T-cell (primary cell): ENCODE measurements around the gene COQ4. TPM values are rescaled to one million over a fixed set of nuclear protein-coding genes. Genes with fewer than 3 reads are reported as not detected.

Source experiments
- ATAC-seq, 4 experiments: fragments of 200-7000 bp in 3 of 4; fragments of 150-1000 bp in 1 of 4; cut with Tn5 transposase; replicated peaks in 1 of 4; 1 replicate in 3 of 4; 2 replicates in 1 of 4; pipeline ENCODE4 v1.10.0; 2021; ENCODE audit warnings: moderate library complexity in 3 of 4, mild to moderate bottlenecking in 2 of 4, moderate number of reproducible peaks in 1 of 4
- CTCF ChIA-PET, 2 donors: fragments of 300-600 bp; sonication (Branson Sonifier 250); formaldehyde crosslinking; loops; one replicate each; lab custom pipeline; 2022; ENCODE audit warnings: antibody characterized with exemption in 2 of 2; lab: Charles Lee
- POLR2A ChIA-PET, 2 donors: fragments of 300-600 bp; sonication (Branson Sonifier 250); formaldehyde crosslinking; loops; one replicate each; lab custom pipeline; 2022; ENCODE audit warnings: antibody characterized with exemption in 2 of 2; lab: Charles Lee
- DNase-seq, 35 experiments: peaks; one replicate each; pipeline versions ENCODE4 v3.0.0 to v3.0.0-alpha.2; 2013 to 2023
- H3K27ac ChIP-seq: one replicate; pipeline ENCODE4 v1.5.1; 2013; ENCODE audit warnings: low read length
- H3K27me3 ChIP-seq, 2 experiments: replicated peaks in 1 of 2; 1 replicate in 1 of 2; 2 replicates in 1 of 2; pipeline versions ENCODE4 v1.6.1 to v1.7.0; 2013; ENCODE audit warnings: low read length in 1 of 2, mixed read lengths in 1 of 2; ENCODE audit not compliant: control insufficient read depth in 2 of 2, insufficient read depth in 2 of 2; ENCODE audit errors: extremely low read depth in 1 of 2
- H3K36me3 ChIP-seq, 2 donors: 1 replicate in 1 of 2; 2 replicates in 1 of 2; pipeline versions ENCODE4 v1.6.1 to v1.7.0; 2013; ENCODE audit warnings: low read length in 1 of 2; ENCODE audit not compliant: control insufficient read depth in 2 of 2, insufficient read depth in 1 of 2; ENCODE audit errors: extremely low read depth in 1 of 2
- H3K4me1 ChIP-seq, 2 experiments: 1 replicate in 1 of 2; 2 replicates in 1 of 2; pipeline versions ENCODE4 v1.6.1 to v1.7.0; 2013; ENCODE audit warnings: low read length in 2 of 2, mixed read lengths in 1 of 2; ENCODE audit not compliant: insufficient read depth in 2 of 2, control insufficient read depth in 1 of 2; ENCODE audit errors: extremely low read depth in 1 of 2
- H3K4me3 ChIP-seq, 2 donors: 1 replicate in 1 of 2; 2 replicates in 1 of 2; pipeline versions ENCODE4 v1.5.1 to v1.7.0; 2013; ENCODE audit warnings: mild to moderate bottlenecking in 2 of 2, low read length in 1 of 2, moderate library complexity in 1 of 2; ENCODE audit not compliant: control insufficient read depth in 1 of 2; ENCODE audit errors: extremely low read depth in 1 of 2
- H3K9me3 ChIP-seq: 2 replicates; pipeline ENCODE4 v1.7.0; 2013
- H3K27ac Mint-ChIP-seq, 2 donors: one replicate each; pipeline ENCODE4 v1.8.0; 2020 to 2021; ENCODE audit warnings: mild to moderate bottlenecking in 2 of 2, mixed read lengths in 2 of 2
- H3K27me3 Mint-ChIP-seq, 2 donors: one replicate each; pipeline ENCODE4 v1.8.0; 2021 to 2022; ENCODE audit warnings: mixed read lengths in 2 of 2
- H3K36me3 Mint-ChIP-seq: one replicate; pipeline ENCODE4 v1.8.0; 2021; ENCODE audit warnings: mixed read lengths
- H3K4me1 Mint-ChIP-seq, 3 donors: one replicate each; pipeline ENCODE4 v1.8.0; 2020 to 2022; ENCODE audit warnings: mixed read lengths in 3 of 3, mild to moderate bottlenecking in 1 of 3
- H3K4me3 Mint-ChIP-seq, 3 donors: one replicate each; pipeline ENCODE4 v1.8.0; 2020 to 2022; ENCODE audit warnings: mild to moderate bottlenecking in 3 of 3, mixed read lengths in 3 of 3, moderate library complexity in 3 of 3
- H3K9me3 Mint-ChIP-seq, 3 donors: one replicate each; pipeline ENCODE4 v1.8.0; 2020 to 2022; ENCODE audit warnings: mixed read lengths in 3 of 3
- WGBS: methylation state at CpG from one replicate; pipeline ENCODE4 v1.1.5; 2013; ENCODE audit warnings: missing lambda C conversion rate; ENCODE audit not compliant: insufficient coverage; 5-methylcytosine and 5-hydroxymethylcytosine counted together
- total RNA-seq, 35 experiments: library from RNA in 6 of 35; stranded (reverse) in 6 of 35; fragments of 120-200 nt in 1 of 35; gene quantifications; one replicate each; pipeline versions ENCODE4 v1.2.1 to v1.2.4 and lab custom pipeline; 2013 to 2026

Gene COQ4
- total RNA-seq, 5 donors from 2014 or later (not counting 1 experiment from before 2014, with no cell fraction given), result 32.2 to 60.0 (median 54.5) TPM

GRCh38 chr9:128372784-128373183, 50.1 kb downstream of the COQ4 start:
- WGBS, result no CpG with 5 or more reads among the region's 1 CpG
- H3K4me3 Mint-ChIP-seq, result peak overlapping the region; percentile 87 to 95 (median 95)
- H3K4me1 Mint-ChIP-seq, result peaks cover 38 to 42% (median 38%) of the 10 kb centered on the region in 3 donors
- H3K27me3 ChIP-seq, result no peaks in the 10 kb centered on the region
- no peak overlapping the region for H3K27ac ChIP-seq
- H3K36me3 Mint-ChIP-seq, result peaks cover 11% of the 10 kb centered on the region
- ChIA-PET POLR2A (interaction anchor here in 1 of 2 donors (0.6 kb wide), 1 partner anchor 92 kb away, joined by 3 read pairs; no protein-coding TSS in a partner anchor), CTCF (no interaction called here)
- no peaks in the 10 kb centered on the region for H3K27me3 Mint-ChIP-seq
- peak overlapping the region in 1 of 2 donors; percentile 50 for H3K27ac Mint-ChIP-seq
- H3K9me3 Mint-ChIP-seq, result no peaks in the 10 kb centered on the region
- peaks cover 6 to 29% of the 10 kb centered on the region in 2 experiments for H3K4me1 ChIP-seq
- H3K9me3 ChIP-seq, result no peaks in the 10 kb centered on the region
- DNase-seq (no peak), ATAC-seq (no peak)
- peaks cover 7 to 20% of the 10 kb centered on the region in 2 donors for H3K36me3 ChIP-seq
- H3K4me3 ChIP-seq, result no peak overlapping the region

- H3K27ac Mint-ChIP-seq, result no peak overlapping the region
- DNase-seq, result no peak
- Histone ChIP-seq H3K36me3 (peaks cover 7 to 35% of the 10 kb centered on the region in 2 donors), H3K4me1 (peaks cover 6 to 29% of the 10 kb centered on the region in 2 experiments), H3K27me3 (no peaks in the 10 kb centered on the region), H3K9me3 (no peaks in the 10 kb centered on the region), H3K27ac (no peak overlapping the region), H3K4me3 (no peak overlapping the region)
- ATAC-seq, result no peak
- H3K36me3 Mint-ChIP-seq, result peaks cover 20% of the 10 kb centered on the region
- no peak overlapping the region for H3K4me3 Mint-ChIP-seq
- POLR2A ChIA-PET, result no interaction called here
- WGBS, result 95% methylated on average over 4 of the region's 9 CpGs
- CTCF ChIA-PET, result no interaction called here
- no peaks in the 10 kb centered on the region for H3K27me3 Mint-ChIP-seq
- peaks cover 38 to 42% (median 38%) of the 10 kb centered on the region in 3 donors for H3K4me1 Mint-ChIP-seq
- no peaks in the 10 kb centered on the region for H3K9me3 Mint-ChIP-seq
These were observed 51.6 kb downstream of the COQ4 start for GRCh38 chr9:128374221-128374675.

GRCh38 chr9:128375865-128376264, 53.2 kb downstream of the COQ4 start:
- Histone ChIP-seq H3K9me3 (no peaks in the 10 kb centered on the region), H3K36me3 (peaks cover 12 to 39% of the 10 kb centered on the region in 2 donors), H3K27ac (no peak overlapping the region), H3K4me3 (no peak overlapping the region), H3K27me3 (no peaks in the 10 kb centered on the region), H3K4me1 (peaks cover 6 to 22% of the 10 kb centered on the region in 2 experiments)
- Mint-ChIP-seq H3K4me1 (peaks cover 30 to 33% (median 30%) of the 10 kb centered on the region in 3 donors), H3K27me3 (no peaks in the 10 kb centered on the region), H3K36me3 (peaks cover 26% of the 10 kb centered on the region), H3K4me3 (no peak overlapping the region), H3K27ac (no peak overlapping the region), H3K9me3 (no peaks in the 10 kb centered on the region)
- ChIA-PET CTCF (no interaction called here), POLR2A (no interaction called here)
- WGBS, result 70% methylated on average over 2 of the region's 5 CpGs
- ATAC-seq (no peak), DNase-seq (no peak)

- 90% methylated on average over 3 of the region's 6 CpGs for whole genome bisulfite sequencing
- Histone ChIP-seq H3K36me3 (peaks cover 17 to 72% of the 10 kb centered on the region in 2 donors), H3K4me3 (no peak overlapping the region), H3K9me3 (no peaks in the 10 kb centered on the region), H3K4me1 (peaks cover 0 to 2% of the 10 kb centered on the region in 2 experiments), H3K27ac (no peak overlapping the region), H3K27me3 (no peaks in the 10 kb centered on the region)
- ATAC-seq, result no peak
- H3K4me3 Mint-ChIP-seq, result no peak overlapping the region
- ChIA-PET POLR2A (no interaction called here), CTCF (no interaction called here)
- H3K27me3 Mint-ChIP-seq, result no peaks in the 10 kb centered on the region
- no peaks in the 10 kb centered on the region for H3K4me1 Mint-ChIP-seq
- H3K36me3 Mint-ChIP-seq, result peaks cover 43% of the 10 kb centered on the region
- H3K27ac Mint-ChIP-seq, result no peak overlapping the region
- no peak for DNase-seq
- no peaks in the 10 kb centered on the region for H3K9me3 Mint-ChIP-seq
These were observed 59.6 kb downstream of the COQ4 start for GRCh38 chr9:128382261-128382660.

DNA sequence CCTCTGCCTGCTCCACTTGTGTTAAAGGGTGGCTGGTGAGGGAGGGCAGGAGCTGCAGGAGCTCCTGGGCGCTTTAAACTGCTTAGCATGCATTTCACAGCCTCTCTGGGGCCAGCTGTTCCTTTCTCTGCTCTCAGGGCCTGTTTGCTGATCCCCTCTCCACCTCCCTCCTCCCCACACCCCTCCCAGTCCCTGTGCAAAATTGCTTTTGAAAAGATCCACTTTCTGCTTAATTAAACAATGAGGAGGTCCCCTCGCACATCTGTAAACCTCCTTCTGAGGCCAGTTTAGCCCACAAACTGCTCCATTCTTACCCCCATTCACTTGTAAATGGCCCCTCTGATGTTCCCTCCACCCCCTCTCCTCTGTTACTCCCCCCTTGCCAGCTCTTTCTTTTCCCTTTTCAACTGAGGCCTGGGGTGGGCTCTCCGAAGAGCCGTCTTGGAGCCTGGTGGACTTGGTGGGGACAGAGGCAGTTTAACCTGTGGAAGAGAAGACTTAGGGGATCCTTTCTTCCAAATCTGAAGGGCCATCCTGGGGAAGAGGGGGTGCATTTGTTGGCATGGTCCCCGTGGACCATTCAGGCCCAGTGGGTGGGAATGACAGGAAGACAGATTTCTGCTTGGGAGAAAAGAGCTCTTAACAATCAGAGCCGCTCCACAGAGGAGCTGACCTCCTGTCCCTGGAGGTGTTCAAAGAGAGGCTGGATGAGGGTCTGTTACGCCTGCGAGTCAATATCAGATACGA, 60.5 kb downstream of the COQ4 start:
- Mint-ChIP-seq H3K27ac (no peak overlapping the region), H3K4me3 (no peak overlapping the region), H3K27me3 (no peaks in the 10 kb centered on the region), H3K36me3 (peaks cover 46% of the 10 kb centered on the region), H3K9me3 (no peaks in the 10 kb centered on the region), H3K4me1 (no peaks in the 10 kb centered on the region)
- Histone ChIP-seq H3K4me3 (no peak overlapping the region), H3K36me3 (peaks cover 25 to 77% of the 10 kb centered on the region in 2 donors), H3K27ac (no peak overlapping the region), H3K4me1 (peaks cover 0 to 2% of the 10 kb centered on the region in 2 experiments), H3K27me3 (no peaks in the 10 kb centered on the region), H3K9me3 (no peaks in the 10 kb centered on the region)
- WGBS, result 88% methylated on average over 5 of the region's 9 CpGs
- ChIA-PET CTCF (interaction anchor here (0.6 to 1.0 kb wide), 2 partner anchors 21 to 516 kb away, joined by 3 to 5 read pairs; no protein-coding TSS in a partner anchor), POLR2A (no interaction called here)
- ATAC-seq (no peak), DNase-seq (no peak)
